WERI-Rb-1 (cell line): ENCODE data around the gene YDJC.
A peak's percentile ranks its signal among the peaks of the same experiment; 100 is the strongest.
"Not testable (repeated sequence)": the region's sequence is repeated elsewhere in the genome, so short reads cannot be mapped to it uniquely, and the experiment has no call there.

ENCODE experiments used
- DNase-seq: peaks from one replicate; pipeline ENCODE4 v3.0.0-alpha.2; 2020
- H3K27ac ChIP-seq: fragments of 250-450 bp; sonication (Bioruptor Pico); 2 replicates; pipeline ENCODE4 v1.5.1; 2020; ENCODE audit warnings: mild to moderate bottlenecking, moderate library complexity
- H3K27me3 ChIP-seq: fragments of 250-450 bp; sonication (Bioruptor Pico); 2 replicates; pipeline ENCODE4 v1.5.1; 2021; ENCODE audit warnings: mild to moderate bottlenecking, low read depth, moderate library complexity; ENCODE audit not compliant: insufficient read depth, severe bottlenecking
- H3K36me3 ChIP-seq: fragments of 250-450 bp; sonication (Bioruptor Pico); 2 replicates; pipeline ENCODE4 v1.5.1; 2020; ENCODE audit warnings: mild to moderate bottlenecking, moderate library complexity
- H3K4me3 ChIP-seq: 2 replicates; pipeline ENCODE4 v1.5.1; 2011; ENCODE audit warnings: low read depth, mild to moderate bottlenecking, control low read depth, low read length
- H3K9me3 ChIP-seq: fragments of 250-450 bp; sonication (Bioruptor Pico); 2 replicates; pipeline ENCODE4 v1.5.1; 2021; ENCODE audit warnings: mild to moderate bottlenecking, moderate library complexity; ENCODE audit not compliant: severe bottlenecking
- TF ChIP-seq, protein P1 (sequence below): IDR thresholded peaks from 2 replicates; pipeline ENCODE4 v1.5.1; 2011; ENCODE audit warnings: low read depth, mild to moderate bottlenecking, control low read depth, inconsistent platforms, low read length

The YDJC gene, protein sequence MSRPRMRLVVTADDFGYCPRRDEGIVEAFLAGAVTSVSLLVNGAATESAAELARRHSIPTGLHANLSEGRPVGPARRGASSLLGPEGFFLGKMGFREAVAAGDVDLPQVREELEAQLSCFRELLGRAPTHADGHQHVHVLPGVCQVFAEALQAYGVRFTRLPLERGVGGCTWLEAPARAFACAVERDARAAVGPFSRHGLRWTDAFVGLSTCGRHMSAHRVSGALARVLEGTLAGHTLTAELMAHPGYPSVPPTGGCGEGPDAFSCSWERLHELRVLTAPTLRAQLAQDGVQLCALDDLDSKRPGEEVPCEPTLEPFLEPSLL

DNA sequence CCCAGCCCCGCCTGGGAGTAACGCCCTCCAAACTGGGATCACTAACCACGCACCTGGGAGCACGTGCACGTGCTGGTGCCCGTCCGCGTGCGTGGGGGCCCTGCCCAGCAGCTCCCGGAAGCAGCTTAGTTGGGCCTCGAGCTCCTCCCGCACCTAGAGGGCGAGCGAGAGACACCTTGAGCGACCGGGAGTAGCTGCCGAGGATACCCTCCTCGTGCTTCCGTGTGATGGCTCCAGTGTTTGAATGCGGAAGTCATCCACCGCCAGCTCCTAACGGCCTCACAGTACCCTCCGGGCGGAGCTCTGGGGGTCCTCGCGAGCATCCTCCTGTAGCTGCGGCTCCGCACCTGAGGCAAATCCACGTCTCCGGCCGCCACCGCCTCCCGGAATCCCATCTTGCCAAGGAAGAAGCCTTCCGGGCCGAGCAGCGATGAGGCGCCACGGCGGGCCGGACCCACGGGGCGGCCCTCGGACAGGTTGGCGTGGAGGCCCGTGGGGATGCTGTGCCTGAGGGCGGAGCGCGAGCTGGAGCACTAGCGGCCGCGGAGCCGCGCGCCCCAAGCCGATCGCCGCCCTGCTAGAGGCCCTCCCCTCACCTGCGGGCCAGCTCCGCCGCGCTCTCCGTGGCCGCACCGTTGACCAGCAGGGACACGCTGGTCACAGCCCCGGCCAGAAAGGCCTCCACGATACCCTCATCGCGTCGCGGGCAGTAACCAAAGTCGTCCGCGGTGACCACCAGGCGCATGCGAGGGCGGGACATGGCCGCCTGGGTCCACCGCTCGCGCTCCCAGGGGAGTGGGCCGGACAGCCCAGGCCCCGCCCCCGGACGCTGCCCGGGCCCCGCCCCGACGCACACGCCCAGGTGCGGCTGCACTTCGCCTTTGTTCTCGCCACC is at the start of gene YDJC:
TSS of gene YDJC (minus strand) at position 768 of the 895 bp plus-strand sequence. CDS start at position 760, 8 bp downstream.
- DNase-seq = peak; percentile 94
- peaks cover 22% of the 10 kb centered on the region for H3K36me3 ChIP-seq
- no peaks in the 10 kb centered on the region for H3K9me3 ChIP-seq
- TF ChIP-seq, protein P1, sequence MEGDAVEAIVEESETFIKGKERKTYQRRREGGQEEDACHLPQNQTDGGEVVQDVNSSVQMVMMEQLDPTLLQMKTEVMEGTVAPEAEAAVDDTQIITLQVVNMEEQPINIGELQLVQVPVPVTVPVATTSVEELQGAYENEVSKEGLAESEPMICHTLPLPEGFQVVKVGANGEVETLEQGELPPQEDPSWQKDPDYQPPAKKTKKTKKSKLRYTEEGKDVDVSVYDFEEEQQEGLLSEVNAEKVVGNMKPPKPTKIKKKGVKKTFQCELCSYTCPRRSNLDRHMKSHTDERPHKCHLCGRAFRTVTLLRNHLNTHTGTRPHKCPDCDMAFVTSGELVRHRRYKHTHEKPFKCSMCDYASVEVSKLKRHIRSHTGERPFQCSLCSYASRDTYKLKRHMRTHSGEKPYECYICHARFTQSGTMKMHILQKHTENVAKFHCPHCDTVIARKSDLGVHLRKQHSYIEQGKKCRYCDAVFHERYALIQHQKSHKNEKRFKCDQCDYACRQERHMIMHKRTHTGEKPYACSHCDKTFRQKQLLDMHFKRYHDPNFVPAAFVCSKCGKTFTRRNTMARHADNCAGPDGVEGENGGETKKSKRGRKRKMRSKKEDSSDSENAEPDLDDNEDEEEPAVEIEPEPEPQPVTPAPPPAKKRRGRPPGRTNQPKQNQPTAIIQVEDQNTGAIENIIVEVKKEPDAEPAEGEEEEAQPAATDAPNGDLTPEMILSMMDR = peak; percentile 87
- H3K4me3 ChIP-seq = peak within 1 kb of the TSS; percentile 80
- no peaks in the 10 kb centered on the region for H3K27me3 ChIP-seq
- peak within 1 kb of the TSS; percentile 88 for H3K27ac ChIP-seq

DNA sequence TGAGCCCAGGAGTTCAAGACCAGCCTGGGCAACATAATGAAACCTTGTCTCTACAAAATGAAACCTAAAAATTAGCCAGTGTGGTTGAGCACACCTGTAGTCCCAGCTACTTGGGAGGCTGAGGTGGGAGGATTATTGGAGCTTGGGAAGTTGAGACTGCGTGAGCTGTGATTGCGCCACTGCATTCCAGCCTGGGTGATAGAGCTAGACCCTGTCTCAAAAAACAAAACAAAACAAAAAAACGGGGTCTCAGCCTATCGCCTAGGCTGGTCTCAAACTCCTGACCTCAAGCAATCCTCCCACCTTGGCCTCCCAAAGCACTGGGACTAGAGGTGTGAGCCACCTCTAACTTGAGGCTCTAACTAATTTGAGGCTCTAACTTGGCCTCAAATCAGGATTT is 49.6 kb upstream of the YDJC start:
- H3K36me3 ChIP-seq = peaks cover 30% of the 10 kb centered on the region
- no peak overlapping the region for H3K27ac ChIP-seq
- H3K27me3 ChIP-seq = no peaks in the 10 kb centered on the region
- H3K4me3 ChIP-seq = no peak overlapping the region
- TF ChIP-seq, protein P1 = no peak
- H3K9me3 ChIP-seq = no peaks in the 10 kb centered on the region
- no peak for DNase-seq

DNA sequence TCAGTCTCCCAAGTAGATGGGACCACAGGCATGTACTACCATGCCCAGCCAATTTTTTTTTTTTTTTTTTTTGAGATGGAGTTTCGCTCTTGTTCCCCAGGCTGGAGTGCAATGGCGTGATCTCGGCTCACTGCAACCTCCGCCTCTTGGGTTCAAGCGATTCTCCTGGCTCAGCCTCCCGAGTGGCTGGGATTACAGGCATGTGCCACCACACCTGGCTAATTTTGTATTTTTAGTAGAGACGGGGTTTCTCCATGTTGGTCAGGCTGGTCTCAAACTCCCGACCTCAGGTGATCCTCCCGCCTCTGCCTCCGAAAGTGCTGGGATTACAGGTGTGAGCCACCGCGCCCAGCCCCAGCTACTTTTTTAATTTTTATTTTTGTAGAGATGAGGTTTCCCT is 49.0 kb upstream of the YDJC start:
- DNase-seq, H3K9me3 ChIP-seq, H3K27me3 ChIP-seq, H3K27ac ChIP-seq, H3K4me3 ChIP-seq: not testable (repeated sequence)
- H3K36me3 ChIP-seq = peaks cover 30% of the 10 kb centered on the region

DNA sequence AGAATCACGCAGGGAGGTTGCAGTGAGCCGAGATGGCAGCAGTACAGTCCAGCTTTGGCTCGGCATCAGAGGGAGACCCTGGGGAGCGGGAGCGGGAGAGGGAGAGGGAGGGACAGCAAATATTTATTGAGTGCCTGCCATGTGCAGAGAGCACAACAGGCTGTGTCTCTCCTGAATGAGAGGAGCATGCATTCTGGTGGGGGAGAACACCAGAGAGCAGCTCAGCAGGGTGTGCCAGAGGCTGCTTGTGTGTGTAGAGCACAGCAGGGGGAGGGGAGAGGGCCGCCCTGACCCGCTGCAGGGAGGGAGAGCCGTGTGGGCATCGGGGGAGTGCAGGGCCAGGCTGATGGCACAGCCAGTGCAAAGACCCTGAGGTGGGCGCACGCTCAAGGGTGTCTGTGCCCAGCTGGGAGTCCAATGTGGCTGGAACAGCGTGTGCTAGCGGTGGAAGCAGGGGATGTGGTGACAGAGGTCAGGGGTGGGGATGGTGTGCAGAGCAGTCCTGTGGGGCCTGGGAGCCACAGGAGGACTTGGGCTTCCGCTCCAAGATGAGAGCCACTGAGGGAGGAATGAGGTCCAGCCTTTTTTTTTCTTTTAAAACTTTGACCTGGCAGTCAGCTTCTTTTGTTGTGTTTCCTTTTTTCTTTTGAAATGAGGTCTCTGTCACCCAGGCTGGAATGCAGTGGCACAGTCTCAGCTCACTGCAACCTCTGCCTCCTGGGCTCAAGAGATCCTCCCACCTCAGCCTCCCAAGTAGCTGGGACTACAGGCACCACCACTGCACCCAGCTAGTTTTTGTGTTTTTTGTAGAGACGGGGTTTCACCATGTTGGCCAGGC is 48.0 kb upstream of the YDJC start:
- no peak overlapping the region for H3K27ac ChIP-seq
- no peaks in the 10 kb centered on the region for H3K9me3 ChIP-seq
- H3K36me3 ChIP-seq = peaks cover 23% of the 10 kb centered on the region
- TF ChIP-seq, protein P1 = no peak
- no peak overlapping the region for H3K4me3 ChIP-seq
- no peak for DNase-seq
- H3K27me3 ChIP-seq = no peaks in the 10 kb centered on the region

DNA sequence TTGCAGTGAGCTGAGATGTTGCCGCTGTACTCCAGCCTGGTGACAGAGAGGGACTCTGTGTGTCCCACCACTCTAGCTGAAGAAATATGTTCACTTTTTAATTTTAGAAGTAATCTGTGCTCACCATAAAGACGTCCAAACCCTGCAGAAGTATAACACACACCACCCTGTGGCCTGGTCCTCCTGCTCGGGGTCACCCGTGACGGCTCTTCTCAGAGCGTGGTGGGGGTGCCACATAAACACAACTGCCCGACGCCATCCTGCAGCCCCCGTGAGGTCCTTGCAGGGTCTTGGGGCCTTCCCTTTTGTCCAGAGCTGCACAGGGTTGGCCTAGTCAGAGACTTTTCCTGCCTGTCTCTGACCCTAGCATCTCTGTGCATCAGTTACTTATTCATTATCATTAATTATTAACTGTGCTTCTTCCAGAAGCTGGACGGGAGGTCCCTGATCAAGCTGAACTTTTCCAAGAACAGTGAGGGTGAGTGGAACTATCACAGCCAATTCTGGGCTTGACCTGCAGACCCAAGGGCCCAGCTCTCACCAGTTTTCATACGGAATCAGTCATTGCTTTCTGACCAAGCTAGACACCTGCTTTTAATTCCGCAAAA is 44.9 kb upstream of the YDJC start:
- Histone ChIP-seq H3K36me3 (peaks cover 37% of the 10 kb centered on the region), H3K27ac (peak overlapping the region; percentile 54), H3K4me3 (no peak overlapping the region), H3K27me3 (no peaks in the 10 kb centered on the region), H3K9me3 (no peaks in the 10 kb centered on the region)
- TF ChIP-seq, protein P1 = no peak
- DNase-seq = no peak
